Osteoblast (primary cell): ENCODE data around the gene RDM1. TPM values are rescaled to one million over a fixed set of nuclear protein-coding genes. Genes with fewer than 3 reads are reported as not detected.

ENCODE experiments used
- DNase-seq: peaks from one replicate; pipeline ENCODE4 v3.0.0; 2011; ENCODE audit warnings: low spot score, mixed read lengths; ENCODE audit not compliant: insufficient read length; ENCODE audit errors: missing footprints
- H2AFZ ChIP-seq: 2 replicates; pipeline ENCODE4 v1.6.0; 2011; ENCODE audit warnings: mild to moderate bottlenecking, low read length
- H3K27ac ChIP-seq: 2 replicates; pipeline ENCODE4 v1.5.1; 2011; ENCODE audit warnings: mild to moderate bottlenecking, low read depth, low read length, moderate library complexity
- H3K27me3 ChIP-seq: 2 replicates; pipeline ENCODE4 v1.6.0; 2012; ENCODE audit warnings: mild to moderate bottlenecking, control low read depth, inconsistent platforms, low read length, moderate library complexity; ENCODE audit not compliant: insufficient read depth
- H3K36me3 ChIP-seq: 2 replicates; pipeline ENCODE4 v1.5.1; 2011; ENCODE audit warnings: mild to moderate bottlenecking, low read length, control low read depth, moderate library complexity; ENCODE audit not compliant: insufficient read depth
- H3K4me1 ChIP-seq: 2 replicates; pipeline ENCODE4 v1.5.1; 2011; ENCODE audit warnings: mild to moderate bottlenecking, low read length, control low read depth, moderate library complexity; ENCODE audit not compliant: insufficient read depth
- H3K4me2 ChIP-seq: 2 replicates; pipeline ENCODE4 v1.6.0; 2011; ENCODE audit warnings: mild to moderate bottlenecking, low read length; ENCODE audit not compliant: insufficient read depth
- H3K4me3 ChIP-seq: fragments of 200-600 bp; sonication (generic); 3 replicates; pipeline ENCODE4 v1.5.1; 2012; ENCODE audit warnings: mild to moderate bottlenecking, low read length, inconsistent platforms; ENCODE audit not compliant: insufficient read depth
- H3K79me2 ChIP-seq: 2 replicates; pipeline ENCODE4 v1.6.0; 2012; ENCODE audit warnings: mild to moderate bottlenecking, low read length, control low read depth, inconsistent platforms; ENCODE audit not compliant: insufficient read depth
- H3K9me3 ChIP-seq: 2 replicates; pipeline ENCODE4 v1.5.1; 2011; ENCODE audit warnings: low read depth, low read length, control low read depth
- H4K20me1 ChIP-seq: 2 replicates; pipeline ENCODE4 v1.6.0; 2012; ENCODE audit warnings: mild to moderate bottlenecking, low read length, control low read depth; ENCODE audit not compliant: insufficient read depth
- total RNA-seq: library from RNA; depleted of rRNA; stranded (reverse); fragments of >200 nt; gene quantifications from 2 replicates; pipeline ENCODE4 v1.2.3, GENCODE V29; 2012
- TF ChIP-seq, protein P1 (sequence below): IDR thresholded peaks from 2 replicates; pipeline ENCODE4 v1.5.1; 2011; ENCODE audit warnings: mild to moderate bottlenecking, low read depth, low read length, moderate library complexity; ENCODE audit errors: extremely low read depth

The RDM1 gene
- total RNA-seq, result 0.29 and 0.36 TPM in 2 replicates

GRCh38 chr17:35930211-35931065, at the start of gene RDM1:
Gene RDM1, minus strand, starts transcription at chr17:35930773. Its CDS starts 46 bp downstream, at chr17:35930727.
- peak within 1 kb of the TSS; percentile 85 for H3K4me2 ChIP-seq
- no peaks in the 10 kb centered on the region for H4K20me1 ChIP-seq
- H3K36me3 ChIP-seq, result no peaks in the 10 kb centered on the region
- peak within 1 kb of the TSS; percentile 75 for H3K4me3 ChIP-seq
- no peaks in the 10 kb centered on the region for H3K79me2 ChIP-seq
- TF ChIP-seq, protein P1, sequence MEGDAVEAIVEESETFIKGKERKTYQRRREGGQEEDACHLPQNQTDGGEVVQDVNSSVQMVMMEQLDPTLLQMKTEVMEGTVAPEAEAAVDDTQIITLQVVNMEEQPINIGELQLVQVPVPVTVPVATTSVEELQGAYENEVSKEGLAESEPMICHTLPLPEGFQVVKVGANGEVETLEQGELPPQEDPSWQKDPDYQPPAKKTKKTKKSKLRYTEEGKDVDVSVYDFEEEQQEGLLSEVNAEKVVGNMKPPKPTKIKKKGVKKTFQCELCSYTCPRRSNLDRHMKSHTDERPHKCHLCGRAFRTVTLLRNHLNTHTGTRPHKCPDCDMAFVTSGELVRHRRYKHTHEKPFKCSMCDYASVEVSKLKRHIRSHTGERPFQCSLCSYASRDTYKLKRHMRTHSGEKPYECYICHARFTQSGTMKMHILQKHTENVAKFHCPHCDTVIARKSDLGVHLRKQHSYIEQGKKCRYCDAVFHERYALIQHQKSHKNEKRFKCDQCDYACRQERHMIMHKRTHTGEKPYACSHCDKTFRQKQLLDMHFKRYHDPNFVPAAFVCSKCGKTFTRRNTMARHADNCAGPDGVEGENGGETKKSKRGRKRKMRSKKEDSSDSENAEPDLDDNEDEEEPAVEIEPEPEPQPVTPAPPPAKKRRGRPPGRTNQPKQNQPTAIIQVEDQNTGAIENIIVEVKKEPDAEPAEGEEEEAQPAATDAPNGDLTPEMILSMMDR, result no peak
- no peak within 1 kb of the TSS for H3K27ac ChIP-seq
- peak; percentile 96 for DNase-seq
- H3K9me3 ChIP-seq, result no peaks in the 10 kb centered on the region
- peak within 1 kb of the TSS; percentile 96 for H2AFZ ChIP-seq
- peaks cover 33% of the 10 kb centered on the region for H3K4me1 ChIP-seq
- no peaks in the 10 kb centered on the region for H3K27me3 ChIP-seq

DNA sequence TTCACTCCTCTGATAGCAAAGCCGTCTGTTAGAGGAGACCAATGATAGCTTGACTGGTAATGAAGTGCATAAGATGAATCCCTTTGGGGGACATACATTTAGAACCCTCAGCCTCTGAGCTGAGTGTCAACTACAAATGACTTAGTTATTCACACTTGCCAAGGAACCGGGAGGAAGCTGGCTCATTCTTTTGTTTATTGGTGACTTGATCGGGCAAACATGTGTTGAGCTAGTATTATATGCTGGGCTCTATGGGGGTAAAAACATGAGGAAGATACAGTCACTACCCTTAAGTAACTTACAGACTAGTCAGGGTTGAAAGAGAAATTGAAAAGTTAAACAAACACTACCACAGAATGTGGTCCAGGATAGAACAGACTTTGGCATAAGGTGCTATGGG, 47.8 kb upstream of the RDM1 start:
- Histone ChIP-seq H3K9me3 (no peaks in the 10 kb centered on the region), H3K79me2 (no peaks in the 10 kb centered on the region), H3K36me3 (no peaks in the 10 kb centered on the region), H3K4me3 (no peak overlapping the region), H3K4me2 (no peak overlapping the region), H3K27me3 (peaks cover 4% of the 10 kb centered on the region), H3K27ac (no peak overlapping the region), H2AFZ (no peak overlapping the region), H3K4me1 (peaks cover 5% of the 10 kb centered on the region), H4K20me1 (no peaks in the 10 kb centered on the region)
- peak; percentile 26 for DNase-seq
- TF ChIP-seq, protein P1, result no peak

DNA sequence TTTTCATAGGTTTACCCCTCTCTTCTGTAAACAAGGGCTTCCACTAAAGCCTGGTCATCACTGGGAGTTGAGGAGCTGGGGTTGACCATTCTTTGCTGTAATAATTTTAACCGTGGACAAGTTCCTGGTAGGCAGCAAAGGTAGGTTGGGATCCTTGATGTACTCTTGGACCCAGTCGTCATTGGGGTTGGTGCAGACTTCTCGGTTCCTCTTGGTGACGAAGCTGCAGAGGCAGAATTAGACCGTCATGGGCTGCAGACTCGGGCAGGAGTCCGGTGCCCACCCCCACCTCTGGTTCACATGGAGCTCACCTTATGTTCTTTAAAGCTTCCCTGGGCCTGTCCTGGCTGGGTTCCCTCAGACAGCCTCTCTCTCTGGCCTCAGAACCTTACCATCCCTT, 46.9 kb upstream of the RDM1 start:
- Histone ChIP-seq H4K20me1 (no peaks in the 10 kb centered on the region), H3K79me2 (no peaks in the 10 kb centered on the region), H3K36me3 (no peaks in the 10 kb centered on the region), H2AFZ (no peak overlapping the region), H3K27me3 (peaks cover 4% of the 10 kb centered on the region), H3K4me1 (peaks cover 6% of the 10 kb centered on the region), H3K4me2 (no peak overlapping the region), H3K9me3 (no peaks in the 10 kb centered on the region), H3K4me3 (no peak overlapping the region), H3K27ac (no peak overlapping the region)
- TF ChIP-seq, protein P1, result no peak
- no peak for DNase-seq
